ENCODE data around the gene HBS1L.

The HBS1L gene

GRCh38 chr6:135013211-135013610 lies 41.4 kb downstream of the HBS1L start:
- DNase-seq (ENCODE audit: low read depth) = no peak
- no peak overlapping the region for H3K4me3 ChIP-seq (ENCODE audit: control insufficient read depth, low read depth, low read length)
- no peak for TF ChIP-seq CTCF (IDR thresholded peaks at IDR 0.05; ENCODE audit: control insufficient read depth, insufficient read depth, low read depth, low read length, missing control alignments)

GRCh38 chr6:135012764-135013163 lies 41.9 kb downstream of the HBS1L start:
- no peak for TF ChIP-seq CTCF (IDR thresholded peaks at IDR 0.05; ENCODE audit: control insufficient read depth, insufficient read depth, low read depth, low read length, missing control alignments)
- DNase-seq (ENCODE audit: low read depth) = peak; percentile 67

GRCh38 chr6:135012349-135012748 lies 42.3 kb downstream of the HBS1L start:
- no peak for TF ChIP-seq CTCF (IDR thresholded peaks at IDR 0.05; ENCODE audit: control insufficient read depth, insufficient read depth, low read depth, low read length, missing control alignments)
- DNase-seq (ENCODE audit: low read depth) = no peak

More at GRCh38 chr6:135012764-135013163, 41.9 kb downstream of the HBS1L start:
- H3K4me3 ChIP-seq (ENCODE audit: control insufficient read depth, low read depth, low read length) = no peak overlapping the region

GRCh38 chr6:135008941-135009290 lies 45.7 kb downstream of the HBS1L start:
- TF ChIP-seq CTCF (IDR thresholded peaks at IDR 0.05; ENCODE audit: control insufficient read depth, insufficient read depth, low read depth, low read length, missing control alignments) = no peak
- no peak for DNase-seq (ENCODE audit: low read depth)
- no peak overlapping the region for H3K4me3 ChIP-seq (ENCODE audit: control insufficient read depth, low read depth, low read length)

More at GRCh38 chr6:135012349-135012748, 42.3 kb downstream of the HBS1L start:
- no peak overlapping the region for H3K4me3 ChIP-seq (ENCODE audit: control insufficient read depth, low read depth, low read length)

GRCh38 chr6:135008072-135008940 lies 46.3 kb downstream of the HBS1L start:
- no peak for TF ChIP-seq CTCF (IDR thresholded peaks at IDR 0.05; ENCODE audit: control insufficient read depth, insufficient read depth, low read depth, low read length, missing control alignments)
- no peak overlapping the region for H3K4me3 ChIP-seq (ENCODE audit: control insufficient read depth, low read depth, low read length)
- DNase-seq (ENCODE audit: low read depth) = no peak

GRCh38 chr6:135006386-135006914 lies 48.2 kb downstream of the HBS1L start:
- no peak for DNase-seq (ENCODE audit: low read depth)
- H3K4me3 ChIP-seq (ENCODE audit: control insufficient read depth, low read depth, low read length) = no peak overlapping the region
- no peak for TF ChIP-seq CTCF (IDR thresholded peaks at IDR 0.05; ENCODE audit: control insufficient read depth, insufficient read depth, low read depth, low read length, missing control alignments)
